Heart left ventricle (tissue), 13 donors: ENCODE results near the gene PIK3CA.

Experiments
- CTCF ChIP-seq, 12 donors: fragments of 200-600 bp; sonication (generic) in 4 of 12; IDR thresholded peaks; one replicate each; pipeline versions ENCODE4 v1.5.0 to v1.8.0; 2018 to 2022; ENCODE audit warnings: antibody characterized with exemption in 12 of 12, mild to moderate bottlenecking in 5 of 12
- POLR2A ChIP-seq, 2 donors: fragments of 450-650 bp; IDR thresholded peaks; one replicate each; pipeline ENCODE4 v1.6.1; 2017; ENCODE audit warnings: antibody characterized with exemption in 2 of 2, mild to moderate bottlenecking in 2 of 2, moderate library complexity in 2 of 2
- donor health status: ischemic (EF 13 %, LVEDD 7.1; RV severe dilation, severe dysfunction).
- donor health status: DM: no; HTN: yes; CAD: no.
- donor health status: DM: no; HTN: no; CAD: no.
- donor health status: ischemic (EF 25% LVEDD 6.9; RV normal size, moderate dysfunction).
- donor health status: ischemic (EF 25% LVEDD 5.7; RV mildly dilated, moderate dysfunction).
- donor health status: ischemic (EF 35%, LVEDD 5.7; RV mildly dilated, moderate dysfunction).
- donor health status: nonischemic (EF 11% LVEDD 7.7; RV severe dilation, severe dysfunction).
- donor health status: DM: yes; HTN: yes; CAD: no.
- donor health status: PGD.
- donor health status: ischemic (EF 29% LVEDD 5.4; RV normal size, mild dysfunction).
- donor health status: nonischemic (EF 23%, LVEDD 6.1; RV moderate dilation, normal function).

- TF ChIP-seq CTCF (IDR thresholded peaks at IDR 0.05), result no peak
- no peak for TF ChIP-seq POLR2A (IDR thresholded peaks at IDR 0.05)
These were observed 47.5 kb upstream of the PIK3CA start for GRCh38 chr3:179100652-179101051.
